ENCODE data around the gene LRRC47. TPM values are rescaled to one million over a fixed set of nuclear protein-coding genes. Genes with fewer than 3 reads are reported as not detected.
A peak's percentile ranks its signal among the peaks of the same experiment; 100 is the strongest.

LRRC47 gene
- total RNA-seq, 2 experiments from 2014 or later, result 22.0 to 23.9 TPM

GRCh38 chr1:3779265-3779911 lies 16.9 kb downstream of the LRRC47 start:
- Mint-ChIP-seq H3K27ac (no peak overlapping the region), H3K4me3 (no peak overlapping the region), H3K9me3 (no peaks in the 10 kb centered on the region), H3K36me3 (ENCODE audit: low read depth) (peaks cover 19% of the 10 kb centered on the region), H3K4me1 (ENCODE audit: low read depth) (no peaks in the 10 kb centered on the region), H3K27me3 (ENCODE audit: low read depth) (no peaks in the 10 kb centered on the region)
- intact Hi-C loops (cut with micrococcal nuclease), result no loop called here
- CTCF ChIA-PET, result interaction anchor here (1.3 kb wide), 1 partner anchor 25 kb away, joined by 3 read pairs; no protein-coding TSS in a partner anchor
- DNase-seq, result no peak

GRCh38 chr1:3778590-3779264 lies 17.6 kb downstream of the LRRC47 start:
- H3K36me3 Mint-ChIP-seq (ENCODE audit: low read depth), result peaks cover 17% of the 10 kb centered on the region
- H3K27me3 Mint-ChIP-seq (ENCODE audit: low read depth), result no peaks in the 10 kb centered on the region
- CTCF ChIA-PET, result interaction anchor here (0.5 to 1.3 kb wide), 2 partner anchors 8 to 25 kb away, joined by 3 read pairs; no protein-coding TSS in a partner anchor
- no peaks in the 10 kb centered on the region for H3K4me1 Mint-ChIP-seq (ENCODE audit: low read depth)
- no peak overlapping the region for H3K4me3 Mint-ChIP-seq
- DNase-seq, result no peak
- no peaks in the 10 kb centered on the region for H3K9me3 Mint-ChIP-seq
- intact Hi-C loops (cut with micrococcal nuclease), result no loop called here
- H3K27ac Mint-ChIP-seq, result no peak overlapping the region

GRCh38 chr1:3777647-3778589 lies 18.4 kb downstream of the LRRC47 start:
- CTCF ChIA-PET, result interaction anchor here (0.5 to 1.3 kb wide), 2 partner anchors 9 to 26 kb away, joined by 3 read pairs; no protein-coding TSS in a partner anchor
- no peak for DNase-seq
- Mint-ChIP-seq H3K36me3 (ENCODE audit: low read depth) (peaks cover 17% of the 10 kb centered on the region), H3K27ac (no peak overlapping the region), H3K4me3 (no peak overlapping the region), H3K27me3 (ENCODE audit: low read depth) (no peaks in the 10 kb centered on the region), H3K9me3 (no peaks in the 10 kb centered on the region), H3K4me1 (ENCODE audit: low read depth) (no peaks in the 10 kb centered on the region)
- intact Hi-C loops (cut with micrococcal nuclease), result no loop called here

GRCh38 chr1:3777078-3777547 lies 19.2 kb downstream of the LRRC47 start:
- no peaks in the 10 kb centered on the region for H3K9me3 Mint-ChIP-seq
- no peak overlapping the region for H3K4me3 Mint-ChIP-seq
- CTCF ChIA-PET, result no interaction called here
- intact Hi-C loops (cut with micrococcal nuclease), result no loop called here
- no peaks in the 10 kb centered on the region for H3K27me3 Mint-ChIP-seq (ENCODE audit: low read depth)
- no peak for DNase-seq
- H3K4me1 Mint-ChIP-seq (ENCODE audit: low read depth), result no peaks in the 10 kb centered on the region
- no peak overlapping the region for H3K27ac Mint-ChIP-seq
- peaks cover 17% of the 10 kb centered on the region for H3K36me3 Mint-ChIP-seq (ENCODE audit: low read depth)

- DNase-seq, result no peak
- Mint-ChIP-seq H3K36me3 (ENCODE audit: low read depth) (peaks cover 15% of the 10 kb centered on the region), H3K4me1 (ENCODE audit: low read depth) (peaks cover 5% of the 10 kb centered on the region), H3K27ac (no peak overlapping the region), H3K9me3 (no peaks in the 10 kb centered on the region), H3K27me3 (ENCODE audit: low read depth) (no peaks in the 10 kb centered on the region), H3K4me3 (no peak overlapping the region)
- CTCF ChIA-PET, result interaction anchor here (1.2 to 1.6 kb wide), 3 partner anchors 8 to 25 kb away, joined by 3 to 5 read pairs (median 3); partner anchors contain the start of gene LRRC47
- intact Hi-C loops (cut with micrococcal nuclease), result loop anchor here (1.0 kb wide), 1 partner anchor 25 kb away; no protein-coding TSS in a partner anchor
Observed at GRCh38 chr1:3776231-3776961, 19.9 kb downstream of the LRRC47 start.

- CTCF ChIA-PET, result interaction anchor here (1.2 to 1.6 kb wide), 3 partner anchors 9 to 26 kb away, joined by 3 to 5 read pairs (median 3); partner anchors contain the start of gene LRRC47
- H3K27ac Mint-ChIP-seq, result no peak overlapping the region
- H3K4me1 Mint-ChIP-seq (ENCODE audit: low read depth), result peaks cover 10% of the 10 kb centered on the region
- no peak overlapping the region for H3K4me3 Mint-ChIP-seq
- H3K9me3 Mint-ChIP-seq, result no peaks in the 10 kb centered on the region
- peak; percentile 60 for DNase-seq
- intact Hi-C loops (cut with micrococcal nuclease), result loop anchor here (1.0 kb wide), 1 partner anchor 26 kb away; no protein-coding TSS in a partner anchor
- H3K27me3 Mint-ChIP-seq (ENCODE audit: low read depth), result no peaks in the 10 kb centered on the region
- peaks cover 11% of the 10 kb centered on the region for H3K36me3 Mint-ChIP-seq (ENCODE audit: low read depth)
Observed at GRCh38 chr1:3775490-3776230, 20.6 kb downstream of the LRRC47 start.

- Mint-ChIP-seq H3K36me3 (ENCODE audit: low read depth) (peaks cover 5% of the 10 kb centered on the region), H3K4me3 (no peak overlapping the region), H3K27me3 (ENCODE audit: low read depth) (no peaks in the 10 kb centered on the region), H3K9me3 (no peaks in the 10 kb centered on the region), H3K4me1 (ENCODE audit: low read depth) (peaks cover 12% of the 10 kb centered on the region), H3K27ac (no peak overlapping the region)
- intact Hi-C loops (cut with micrococcal nuclease), result no loop called here
- CTCF ChIA-PET, result interaction anchor here (1.2 to 1.6 kb wide), 3 partner anchors 9 to 26 kb away, joined by 3 to 5 read pairs (median 3); partner anchors contain the start of gene LRRC47
- no peak for DNase-seq
Observed at GRCh38 chr1:3774946-3775489, 21.3 kb downstream of the LRRC47 start.

GRCh38 chr1:3774276-3774945 lies 21.9 kb downstream of the LRRC47 start:
- Mint-ChIP-seq H3K36me3 (ENCODE audit: low read depth) (no peaks in the 10 kb centered on the region), H3K4me3 (no peak overlapping the region), H3K27ac (no peak overlapping the region), H3K9me3 (no peaks in the 10 kb centered on the region), H3K4me1 (ENCODE audit: low read depth) (peaks cover 12% of the 10 kb centered on the region), H3K27me3 (ENCODE audit: low read depth) (no peaks in the 10 kb centered on the region)
- DNase-seq, result no peak
- CTCF ChIA-PET, result no interaction called here
- intact Hi-C loops (cut with micrococcal nuclease), result no loop called here

- no peak for DNase-seq
- intact Hi-C loops (cut with micrococcal nuclease), result loop anchor here (2.0 kb wide), 1 partner anchor 127 kb away; the partner anchor contains the start of gene C1orf174
- Mint-ChIP-seq H3K27ac (no peak overlapping the region), H3K36me3 (ENCODE audit: low read depth) (no peaks in the 10 kb centered on the region), H3K4me3 (no peak overlapping the region), H3K4me1 (ENCODE audit: low read depth) (peaks cover 12% of the 10 kb centered on the region), H3K27me3 (ENCODE audit: low read depth) (no peaks in the 10 kb centered on the region), H3K9me3 (no peaks in the 10 kb centered on the region)
- CTCF ChIA-PET, result no interaction called here
Observed at GRCh38 chr1:3773572-3774275, 22.6 kb downstream of the LRRC47 start.
